NCI-H2227 treated with DMSO at 0.1 percent for 48 hours (cell line): ENCODE results near the gene TMX2.
"Not testable (repeated sequence)": the region's sequence is repeated elsewhere in the genome, so short reads cannot be mapped to it uniquely, and the experiment has no call there.

Experiments used
- DNase-seq: peaks from one replicate; lab custom pipeline; 2025; lab: John Stamatoyannopoulos, UW

Gene TMX2

GRCh38 chr11:57712256-57713150, at the start of gene TMX2:
Gene TMX2, plus strand, starts transcription at chr11:57712593. Its CDS starts 26 bp downstream, at chr11:57712619.
- DNase-seq = peak; percentile 99

- no peak for DNase-seq
Observed at GRCh38 chr11:57662893-57663292, 49.5 kb upstream of the TMX2 start.

GRCh38 chr11:57663975-57664374, 48.4 kb upstream of the TMX2 start:
- DNase-seq = no peak

- DNase-seq = peak; percentile 100
Observed at GRCh38 chr11:57667117-57667735, 45.2 kb upstream of the TMX2 start.

GRCh38 chr11:57667736-57668433, 44.5 kb upstream of the TMX2 start, which contains the start of gene ZDHHC5:
Gene ZDHHC5, plus strand, starts transcription at chr11:57668114. Its CDS starts 4,977 bp downstream, at chr11:57673091.
- DNase-seq = peak; percentile 100

- no peak for DNase-seq
Observed at GRCh38 chr11:57668434-57668782, 44.0 kb upstream of the TMX2 start.

GRCh38 chr11:57674251-57674650, 38.1 kb upstream of the TMX2 start:
- no peak for DNase-seq

GRCh38 chr11:57675176-57675941, 37.0 kb upstream of the TMX2 start:
- no peak for DNase-seq

GRCh38 chr11:57679396-57679795, 33.0 kb upstream of the TMX2 start:
- DNase-seq = no peak

GRCh38 chr11:57680552-57680874, 31.9 kb upstream of the TMX2 start:
- no peak for DNase-seq

GRCh38 chr11:57681168-57681567, 31.2 kb upstream of the TMX2 start:
- no peak for DNase-seq

GRCh38 chr11:57690474-57690873, 21.9 kb upstream of the TMX2 start:
- DNase-seq = not testable (repeated sequence)

- no peak for DNase-seq
Observed at GRCh38 chr11:57698843-57699365, 13.5 kb upstream of the TMX2 start.

GRCh38 chr11:57699813-57700212, 12.6 kb upstream of the TMX2 start:
- no peak for DNase-seq

GRCh38 chr11:57700425-57700824, 12.0 kb upstream of the TMX2 start:
- DNase-seq = no peak

GRCh38 chr11:57703341-57703740, 9.1 kb upstream of the TMX2 start:
- DNase-seq = no peak

GRCh38 chr11:57704932-57705331, 7.5 kb upstream of the TMX2 start:
- DNase-seq = no peak

GRCh38 chr11:57705432-57705831, 7.0 kb upstream of the TMX2 start:
- not testable (repeated sequence) for DNase-seq

GRCh38 chr11:57709802-57710367, 2.5 kb upstream of the TMX2 start:
- DNase-seq = no peak

- DNase-seq = peak; percentile 86
Observed at GRCh38 chr11:57711414-57712255, 758 bp upstream of the TMX2 start, which contains the start of gene MED19. Gene MED19, minus strand, starts transcription at chr11:57712215. Its CDS starts 36 bp downstream, at chr11:57712179.
